Measurements from ENCODE around the gene SLC26A2.

GRCh38 chr5:150033334-150033733 is 72.8 kb downstream of the SLC26A2 start:
- TF ChIP-seq POLR2AphosphoS5 (IDR thresholded peaks at IDR 0.05) (no peak), CTCF (IDR thresholded peaks at IDR 0.05) (no peak), POLR2A (IDR thresholded peaks at IDR 0.05) (no peak), EP300 (IDR thresholded peaks at IDR 0.05) (no peak)

All from sigmoid colon (tissue), 4 donors.